Astrocyte of the cerebellum (primary cell): ENCODE results near the gene POR.

Source experiments
- DNase-seq: peaks from one replicate; pipeline ENCODE4 v3.0.0-alpha.2; 2011; ENCODE audit warnings: low read depth
- H3K4me3 ChIP-seq: 2 replicates; pipeline ENCODE4 v1.5.1; 2011; ENCODE audit warnings: mild to moderate bottlenecking, low read depth, low read length, moderate library complexity
- in situ Hi-C: cut with HindIII; loops from 2 replicates; pipeline ENCODE4 v1.10.0; 2017; ENCODE audit warnings: low sequenced_read_pairs
- TF ChIP-seq, protein P1 (sequence below): IDR thresholded peaks from 2 replicates; pipeline ENCODE4 v1.5.1; 2012; ENCODE audit warnings: low read length, low read depth, moderate library complexity, mild to moderate bottlenecking; ENCODE audit errors: missing control alignments

Gene POR

DNA sequence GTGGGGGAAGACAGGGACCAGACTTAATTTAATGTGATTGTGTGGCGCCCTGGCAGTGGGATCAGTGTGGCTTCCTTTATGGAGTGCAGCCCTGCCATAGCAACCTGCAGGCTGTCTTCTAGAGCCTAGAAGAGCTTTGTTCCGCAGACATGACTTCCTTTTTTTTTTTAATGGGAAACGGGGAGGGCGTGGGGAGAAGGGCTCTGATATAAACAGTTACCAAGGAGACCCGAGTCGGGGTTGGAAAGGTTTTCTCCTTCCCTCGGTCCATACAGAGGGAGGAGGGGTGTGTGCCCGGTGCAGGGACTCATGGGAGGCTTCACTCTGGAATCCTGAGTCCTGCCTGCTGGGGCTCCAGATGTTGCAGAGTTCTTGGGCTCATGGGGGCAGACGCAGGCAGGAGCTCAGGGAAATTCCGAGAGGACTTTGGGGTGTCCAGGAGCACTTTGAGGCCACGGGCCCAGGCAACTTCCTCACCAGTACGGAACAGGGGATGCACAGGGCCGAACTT lies 52.6 kb downstream of the POR start:
- TF ChIP-seq, protein P1, sequence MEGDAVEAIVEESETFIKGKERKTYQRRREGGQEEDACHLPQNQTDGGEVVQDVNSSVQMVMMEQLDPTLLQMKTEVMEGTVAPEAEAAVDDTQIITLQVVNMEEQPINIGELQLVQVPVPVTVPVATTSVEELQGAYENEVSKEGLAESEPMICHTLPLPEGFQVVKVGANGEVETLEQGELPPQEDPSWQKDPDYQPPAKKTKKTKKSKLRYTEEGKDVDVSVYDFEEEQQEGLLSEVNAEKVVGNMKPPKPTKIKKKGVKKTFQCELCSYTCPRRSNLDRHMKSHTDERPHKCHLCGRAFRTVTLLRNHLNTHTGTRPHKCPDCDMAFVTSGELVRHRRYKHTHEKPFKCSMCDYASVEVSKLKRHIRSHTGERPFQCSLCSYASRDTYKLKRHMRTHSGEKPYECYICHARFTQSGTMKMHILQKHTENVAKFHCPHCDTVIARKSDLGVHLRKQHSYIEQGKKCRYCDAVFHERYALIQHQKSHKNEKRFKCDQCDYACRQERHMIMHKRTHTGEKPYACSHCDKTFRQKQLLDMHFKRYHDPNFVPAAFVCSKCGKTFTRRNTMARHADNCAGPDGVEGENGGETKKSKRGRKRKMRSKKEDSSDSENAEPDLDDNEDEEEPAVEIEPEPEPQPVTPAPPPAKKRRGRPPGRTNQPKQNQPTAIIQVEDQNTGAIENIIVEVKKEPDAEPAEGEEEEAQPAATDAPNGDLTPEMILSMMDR = no peak
- in situ Hi-C loops = no loop called here
- H3K4me3 ChIP-seq = no peak overlapping the region
- no peak for DNase-seq

DNA sequence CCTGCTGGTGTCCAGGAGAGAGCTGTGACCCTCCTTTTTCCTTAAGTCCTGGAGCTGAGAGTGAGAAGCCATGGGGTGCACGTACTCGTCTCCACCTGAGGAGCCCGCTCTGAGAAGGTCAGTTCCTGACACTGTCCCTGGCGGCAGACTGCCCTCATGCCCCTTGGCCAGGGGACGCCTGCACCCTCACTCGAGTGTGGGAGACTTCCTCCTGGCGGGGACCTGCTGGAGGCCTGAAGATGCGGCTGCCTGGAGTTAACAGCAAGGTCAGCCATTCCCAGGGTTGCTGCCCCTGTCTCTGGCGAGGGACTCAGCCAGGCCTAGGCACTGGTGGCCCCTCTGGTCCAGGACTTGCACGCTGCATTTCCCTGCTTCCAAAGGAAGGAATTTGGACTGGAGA lies 53.1 kb downstream of the POR start:
- no peak overlapping the region for H3K4me3 ChIP-seq
- TF ChIP-seq, protein P1 = no peak
- in situ Hi-C loops = no loop called here
- DNase-seq = no peak

DNA sequence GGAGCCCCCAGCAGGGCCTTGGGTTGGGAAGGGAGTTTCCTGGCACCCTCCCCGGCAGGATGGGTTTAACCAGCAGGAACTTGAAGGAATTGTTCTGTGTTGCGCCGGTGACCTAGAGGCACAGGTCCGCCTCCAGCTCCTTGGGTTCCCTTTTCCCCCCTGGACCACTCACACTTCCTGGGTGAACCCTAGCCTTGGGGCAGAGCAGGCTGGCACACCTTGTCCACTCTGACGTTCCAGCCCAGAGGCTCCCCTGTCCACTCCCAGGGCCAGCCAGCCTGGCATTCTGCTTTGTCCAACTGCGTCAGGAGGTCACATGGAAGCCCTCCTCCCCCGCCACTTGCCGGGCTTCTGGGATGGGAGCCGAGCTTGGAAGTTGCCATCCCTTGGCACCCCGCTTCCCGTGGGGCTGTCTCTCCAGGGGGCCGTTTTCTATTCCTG lies 53.6 kb downstream of the POR start:
- H3K4me3 ChIP-seq = no peak overlapping the region
- DNase-seq = no peak
- in situ Hi-C loops = no loop called here
- TF ChIP-seq, protein P1 = no peak

GRCh38 chr7:75969182-75969581 lies 54.2 kb downstream of the POR start:
- H3K4me3 ChIP-seq = no peak overlapping the region
- DNase-seq = no peak
- in situ Hi-C loops = no loop called here
- TF ChIP-seq, protein P1 = no peak

- TF ChIP-seq, protein P1 = no peak
- no peak for DNase-seq
- in situ Hi-C loops = no loop called here
- H3K4me3 ChIP-seq = no peak overlapping the region
Observed at GRCh38 chr7:75969704-75970498, 54.9 kb downstream of the POR start.

DNA sequence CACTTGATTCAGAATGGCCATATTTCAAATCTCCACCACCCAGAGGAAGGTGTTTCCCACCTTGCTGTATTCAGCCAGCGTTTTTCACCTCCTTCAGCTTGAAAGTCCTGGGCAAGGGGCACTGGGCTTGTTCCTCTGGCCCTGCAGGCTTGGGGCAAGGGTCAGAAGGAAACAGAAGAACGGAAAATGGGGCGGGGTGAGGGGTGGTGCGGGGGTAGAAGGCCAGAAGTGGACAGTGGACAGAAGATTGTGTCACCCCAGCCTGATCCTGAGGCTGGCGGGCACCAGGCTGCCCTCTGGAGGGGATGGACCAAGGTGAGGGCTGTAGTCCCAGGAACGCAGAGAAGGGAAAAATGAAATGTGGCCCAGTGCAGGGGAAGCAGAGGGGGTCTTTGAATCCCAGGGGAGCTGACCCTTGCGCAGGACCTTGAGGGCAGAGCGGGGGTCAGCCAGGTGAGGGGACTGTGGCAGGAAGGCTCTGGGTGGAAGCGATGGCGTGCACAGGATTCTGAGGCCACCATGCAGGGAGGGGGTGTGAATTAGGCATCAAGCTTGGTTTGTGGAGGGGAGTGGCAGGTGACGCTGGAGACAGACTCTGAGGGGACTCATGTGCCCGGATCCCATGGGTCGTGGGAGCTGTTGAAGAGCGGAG lies 56.5 kb downstream of the POR start:
- TF ChIP-seq, protein P1 = no peak
- in situ Hi-C loops = no loop called here
- DNase-seq = no peak
- no peak overlapping the region for H3K4me3 ChIP-seq
